Fibroblast of skin of right biceps (primary cell): ENCODE measurements around the gene IGSF22.
"Not testable (repeated sequence)": the region's sequence is repeated elsewhere in the genome, so short reads cannot be mapped to it uniquely, and the experiment has no call there.

Experiments
- DNase-seq: peaks from one replicate; pipeline ENCODE4 v3.0.0-alpha.2; 2013

IGSF22 gene

GRCh38 chr11:18681949-18682348 is 44.0 kb downstream of the IGSF22 start:
- not testable (repeated sequence) for DNase-seq

- DNase-seq = no peak
Observed at GRCh38 chr11:18677560-18677959, 48.4 kb downstream of the IGSF22 start.

- DNase-seq = no peak
Observed at GRCh38 chr11:18676803-18677202, 49.2 kb downstream of the IGSF22 start.

GRCh38 chr11:18672209-18672608 is 53.8 kb downstream of the IGSF22 start:
- peak; percentile 28 for DNase-seq

GRCh38 chr11:18671246-18671645 is 54.7 kb downstream of the IGSF22 start:
- DNase-seq = no peak

- DNase-seq = no peak
Observed at GRCh38 chr11:18669711-18670110, 56.3 kb downstream of the IGSF22 start.

- peak; percentile 9 for DNase-seq
Observed at GRCh38 chr11:18669219-18669596, 56.8 kb downstream of the IGSF22 start.

GRCh38 chr11:18668131-18668530 is 57.9 kb downstream of the IGSF22 start:
- peak; percentile 23 for DNase-seq

GRCh38 chr11:18665353-18665872 is 60.6 kb downstream of the IGSF22 start:
- not testable (repeated sequence) for DNase-seq

GRCh38 chr11:18657673-18658072 is 68.3 kb downstream of the IGSF22 start:
- no peak for DNase-seq
